HFFc6 (cell line): ENCODE data around the gene NSDHL. TPM values are rescaled to one million over a fixed set of nuclear protein-coding genes. Genes with fewer than 3 reads are reported as not detected.
"Not testable (repeated sequence)": the region's sequence is repeated elsewhere in the genome, so short reads cannot be mapped to it uniquely, and the experiment has no call there.

Experiments used
- DNase-seq: peaks from one replicate; pipeline ENCODE4 v3.0.0-alpha.2; 2018
- H3K27ac Mint-ChIP-seq: 2 replicates; pipeline ENCODE4 v1.8.0; 2020; ENCODE audit warnings: mild to moderate bottlenecking, mixed read lengths
- H3K27me3 Mint-ChIP-seq: 2 replicates; pipeline ENCODE4 v1.8.0; 2021; ENCODE audit warnings: mild to moderate bottlenecking, moderate library complexity, mixed read lengths; ENCODE audit not compliant: insufficient read depth
- H3K36me3 Mint-ChIP-seq: 2 replicates; pipeline ENCODE4 v1.8.0; 2021; ENCODE audit warnings: low read depth, mixed read lengths
- H3K4me1 Mint-ChIP-seq: 2 replicates; pipeline ENCODE4 v1.8.0; 2020; ENCODE audit warnings: low read depth, mixed read lengths
- H3K4me3 Mint-ChIP-seq: 2 replicates; pipeline ENCODE4 v1.8.0; 2020; ENCODE audit warnings: mild to moderate bottlenecking, moderate library complexity, mixed read lengths
- H3K9me3 Mint-ChIP-seq: 2 replicates; pipeline ENCODE4 v1.8.0; 2020; ENCODE audit warnings: mild to moderate bottlenecking, mixed read lengths
- CTCF ChIP-seq: fragments of 200-600 bp; sonication (generic); IDR thresholded peaks from 2 replicates; pipeline ENCODE4 v1.5.0; 2021; ENCODE audit warnings: antibody characterized with exemption, mild to moderate bottlenecking
- total RNA-seq, 6 experiments: library from RNA; stranded (reverse); fragmentation: NEBNext Ultra II Directional; extraction: Animal tissue kit (Norgen Biotek cat#: 25700); gene quantifications; 2 replicates in 1 of 6; 3 replicates in 5 of 6; pipeline ENCODE4 v1.2.3, GENCODE V29; 2021

NSDHL gene
- total RNA-seq, 6 experiments from 2014 or later: 18.4 to 20.0 (median 19.1) TPM

DNA sequence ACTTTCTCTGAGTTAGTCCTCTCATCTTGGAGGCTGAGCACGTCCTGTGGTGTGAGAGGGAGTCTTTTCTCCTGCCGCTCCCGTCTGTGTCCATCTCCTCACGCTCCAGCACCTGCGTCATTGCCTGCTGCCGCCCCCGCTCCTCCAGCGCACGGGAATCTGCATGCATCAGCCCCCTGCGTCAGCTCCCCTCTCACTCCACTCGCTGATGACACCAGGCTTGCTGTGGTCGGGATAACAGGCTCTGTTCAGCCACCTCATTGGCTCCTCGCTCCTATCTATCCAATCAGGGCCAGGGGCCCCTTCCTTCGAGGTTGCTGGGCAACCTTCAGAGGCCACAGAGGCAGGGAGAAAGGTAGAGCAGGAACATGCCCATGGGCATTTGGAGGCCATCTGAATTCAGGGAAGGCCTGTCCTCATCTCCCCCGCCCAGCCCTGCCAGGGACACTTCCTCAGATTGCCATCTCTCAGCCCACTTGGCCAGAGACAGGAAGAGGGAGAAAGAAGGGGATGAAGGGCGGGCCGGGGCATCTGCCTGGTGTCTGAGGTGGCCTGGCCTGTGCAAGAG lies 76.3 kb downstream of the NSDHL start:
- Mint-ChIP-seq H3K27ac (no peak overlapping the region), H3K9me3 (no peaks in the 10 kb centered on the region), H3K4me1 (no peaks in the 10 kb centered on the region), H3K4me3 (no peak overlapping the region), H3K27me3 (peaks cover 7% of the 10 kb centered on the region), H3K36me3 (no peaks in the 10 kb centered on the region)
- DNase-seq: no peak
- TF ChIP-seq CTCF: no peak

GRCh38 chrX:152908486-152908885 lies 77.6 kb downstream of the NSDHL start:
- no peak overlapping the region for H3K4me3 Mint-ChIP-seq
- H3K27ac Mint-ChIP-seq: no peak overlapping the region
- no peaks in the 10 kb centered on the region for H3K4me1 Mint-ChIP-seq
- no peaks in the 10 kb centered on the region for H3K36me3 Mint-ChIP-seq
- no peak for TF ChIP-seq CTCF
- no peak for DNase-seq
- H3K9me3 Mint-ChIP-seq: no peaks in the 10 kb centered on the region
- peaks cover 7% of the 10 kb centered on the region for H3K27me3 Mint-ChIP-seq

DNA sequence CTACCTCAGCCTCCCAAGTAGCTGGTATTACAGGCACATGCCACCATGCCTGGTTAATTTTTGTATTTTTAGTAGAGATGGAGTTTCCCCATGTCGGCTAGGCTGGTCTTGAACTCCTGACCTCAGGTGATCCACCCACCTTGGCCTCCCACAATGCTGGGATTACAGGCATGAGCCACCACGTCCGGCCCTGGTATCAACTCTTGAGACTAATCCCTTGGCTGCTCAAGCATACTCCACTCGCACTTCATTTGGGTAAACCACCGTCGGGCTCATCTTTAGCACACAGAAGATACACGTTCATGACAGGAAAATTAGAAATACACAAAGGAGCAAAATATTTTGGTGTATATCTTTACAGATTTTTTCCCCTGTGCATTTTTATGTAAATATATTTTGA lies 79.2 kb downstream of the NSDHL start:
- H3K4me3 Mint-ChIP-seq, H3K9me3 Mint-ChIP-seq, H3K36me3 Mint-ChIP-seq, H3K4me1 Mint-ChIP-seq, H3K27me3 Mint-ChIP-seq, H3K27ac Mint-ChIP-seq, DNase-seq: not testable (repeated sequence)

DNA sequence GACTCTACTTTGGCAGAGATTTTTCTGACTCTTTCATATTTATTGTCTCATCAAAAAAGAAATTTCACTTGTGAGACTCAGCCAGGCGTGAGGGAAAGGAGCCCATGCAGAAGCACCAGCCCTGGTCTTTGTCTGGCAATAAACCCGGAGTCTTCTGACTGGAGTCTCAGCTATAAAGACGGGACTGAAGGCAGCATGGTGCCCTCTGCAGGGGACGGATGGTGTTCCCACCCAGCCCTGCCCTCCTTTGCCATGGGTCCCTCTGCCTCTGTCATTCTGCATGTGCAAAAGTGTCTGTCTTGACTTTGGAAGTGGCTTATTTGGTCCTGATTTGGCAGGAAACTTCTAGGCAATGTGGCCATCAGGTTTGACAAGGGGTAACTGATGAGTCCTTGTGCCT lies 81.2 kb downstream of the NSDHL start:
- TF ChIP-seq CTCF: no peak; the same call in 1 of the 2 replicates

GRCh38 chrX:152912641-152913040 lies 81.8 kb downstream of the NSDHL start:
- H3K4me1 Mint-ChIP-seq: peaks cover 4% of the 10 kb centered on the region; the same call in 1 of the 2 replicates
- TF ChIP-seq CTCF: no peak

More for the DNA sequence above, 81.2 kb downstream of the NSDHL start:
- Mint-ChIP-seq H3K27me3 (peaks cover 10% of the 10 kb centered on the region), H3K9me3 (no peaks in the 10 kb centered on the region), H3K4me3 (no peak overlapping the region), H3K4me1 (peaks cover 4% of the 10 kb centered on the region; the same call in 1 of the 2 replicates), H3K36me3 (no peaks in the 10 kb centered on the region), H3K27ac (no peak overlapping the region)
- DNase-seq: no peak

DNA sequence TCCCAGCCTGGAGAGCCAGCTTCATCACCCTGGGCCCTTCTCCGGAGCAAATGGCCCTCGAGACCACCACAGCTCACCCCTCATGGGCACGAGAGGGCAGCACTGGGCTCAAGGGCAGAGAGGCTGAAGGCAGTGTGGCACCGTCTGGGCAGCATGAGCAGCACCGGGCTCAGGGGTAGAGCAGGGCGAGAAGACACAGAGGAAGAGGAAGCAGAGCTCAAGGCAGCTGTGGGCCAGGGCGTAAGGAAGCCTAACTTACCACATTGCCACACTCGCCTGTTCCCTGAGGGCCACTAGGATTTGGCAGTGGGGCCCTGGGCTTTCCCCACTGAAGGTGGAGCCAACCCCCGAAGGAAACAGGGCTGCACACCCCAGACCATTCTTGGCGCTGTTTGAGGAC lies 82.5 kb downstream of the NSDHL start:
- no peak for DNase-seq
- H3K9me3 Mint-ChIP-seq: no peaks in the 10 kb centered on the region
- peaks cover 10% of the 10 kb centered on the region for H3K27me3 Mint-ChIP-seq
- no peaks in the 10 kb centered on the region for H3K36me3 Mint-ChIP-seq
- H3K4me3 Mint-ChIP-seq: no peak overlapping the region
- no peak for TF ChIP-seq CTCF
- peaks cover 4% of the 10 kb centered on the region; the same call in 1 of the 2 replicates for H3K4me1 Mint-ChIP-seq
- H3K27ac Mint-ChIP-seq: no peak overlapping the region

More at GRCh38 chrX:152912641-152913040, 81.8 kb downstream of the NSDHL start:
- Mint-ChIP-seq H3K9me3 (no peaks in the 10 kb centered on the region), H3K27me3 (peaks cover 9% of the 10 kb centered on the region), H3K27ac (no peak overlapping the region), H3K36me3 (no peaks in the 10 kb centered on the region), H3K4me3 (no peak overlapping the region)
- DNase-seq: no peak
